Fibroblast of mammary gland (primary cell): Measurements from ENCODE around the gene TPK1.
"Not testable (repeated sequence)": the region's sequence is repeated elsewhere in the genome, so short reads cannot be mapped to it uniquely, and the experiment has no call there.

Experiments used
- DNase-seq: peaks from one replicate; pipeline ENCODE4 v3.0.0-alpha.2; 2010; ENCODE audit warnings: low read depth
- H3K4me3 ChIP-seq: 2 replicates; pipeline ENCODE4 v1.5.1; 2011; ENCODE audit warnings: low read depth, mild to moderate bottlenecking, low read length, moderate library complexity; ENCODE audit not compliant: control insufficient read depth
- TF ChIP-seq, protein P1 (sequence below): conservative IDR thresholded peaks from 2 replicates; pipeline ENCODE4 v1.5.1; 2011; ENCODE audit warnings: low read depth, low read length, inconsistent platforms; ENCODE audit not compliant: control insufficient read depth, insufficient read depth

The TPK1 gene

DNA sequence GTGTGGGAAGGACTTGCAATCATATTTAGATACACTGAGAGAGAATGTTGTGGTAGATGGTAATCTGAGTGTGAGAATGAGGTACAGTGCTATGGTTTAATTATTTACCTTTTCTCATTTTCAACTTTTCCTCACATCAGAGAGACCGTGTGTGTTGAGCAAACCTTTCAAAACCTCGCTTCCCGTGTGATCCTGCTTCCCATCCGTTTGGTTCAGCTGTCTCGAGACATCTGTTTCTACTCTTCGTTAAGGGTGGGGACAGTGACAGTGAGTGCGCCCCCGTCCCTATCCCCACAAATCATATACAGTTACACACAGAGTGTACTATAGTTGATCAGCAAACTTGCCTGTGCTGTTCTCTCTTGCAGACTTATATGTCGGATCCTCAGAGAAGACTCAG is 399.4 kb downstream of the TPK1 start:
- DNase-seq, result no peak
- no peak overlapping the region for H3K4me3 ChIP-seq
- TF ChIP-seq, protein P1, sequence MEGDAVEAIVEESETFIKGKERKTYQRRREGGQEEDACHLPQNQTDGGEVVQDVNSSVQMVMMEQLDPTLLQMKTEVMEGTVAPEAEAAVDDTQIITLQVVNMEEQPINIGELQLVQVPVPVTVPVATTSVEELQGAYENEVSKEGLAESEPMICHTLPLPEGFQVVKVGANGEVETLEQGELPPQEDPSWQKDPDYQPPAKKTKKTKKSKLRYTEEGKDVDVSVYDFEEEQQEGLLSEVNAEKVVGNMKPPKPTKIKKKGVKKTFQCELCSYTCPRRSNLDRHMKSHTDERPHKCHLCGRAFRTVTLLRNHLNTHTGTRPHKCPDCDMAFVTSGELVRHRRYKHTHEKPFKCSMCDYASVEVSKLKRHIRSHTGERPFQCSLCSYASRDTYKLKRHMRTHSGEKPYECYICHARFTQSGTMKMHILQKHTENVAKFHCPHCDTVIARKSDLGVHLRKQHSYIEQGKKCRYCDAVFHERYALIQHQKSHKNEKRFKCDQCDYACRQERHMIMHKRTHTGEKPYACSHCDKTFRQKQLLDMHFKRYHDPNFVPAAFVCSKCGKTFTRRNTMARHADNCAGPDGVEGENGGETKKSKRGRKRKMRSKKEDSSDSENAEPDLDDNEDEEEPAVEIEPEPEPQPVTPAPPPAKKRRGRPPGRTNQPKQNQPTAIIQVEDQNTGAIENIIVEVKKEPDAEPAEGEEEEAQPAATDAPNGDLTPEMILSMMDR, result no peak

DNA sequence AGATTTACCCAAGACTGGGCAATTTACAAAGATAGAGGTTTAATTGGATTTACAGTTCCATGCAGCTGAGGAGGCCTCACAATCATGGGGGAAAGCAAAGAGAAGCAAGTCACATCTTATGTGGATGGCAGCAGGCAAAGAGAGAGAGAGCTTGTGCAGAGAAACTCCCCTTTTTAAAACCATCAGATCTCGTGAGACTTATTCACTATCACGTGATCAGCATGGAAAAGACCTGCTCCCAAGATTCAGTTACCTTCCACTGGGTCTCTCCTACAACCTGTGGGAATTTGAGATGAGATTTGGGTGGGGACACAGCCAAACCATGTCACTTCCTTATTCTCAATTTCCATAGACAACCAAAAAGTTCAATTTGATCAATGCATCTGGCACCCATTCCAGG is 407.4 kb downstream of the TPK1 start:
- TF ChIP-seq, protein P1, result no peak
- H3K4me3 ChIP-seq, result no peak overlapping the region
- no peak for DNase-seq

DNA sequence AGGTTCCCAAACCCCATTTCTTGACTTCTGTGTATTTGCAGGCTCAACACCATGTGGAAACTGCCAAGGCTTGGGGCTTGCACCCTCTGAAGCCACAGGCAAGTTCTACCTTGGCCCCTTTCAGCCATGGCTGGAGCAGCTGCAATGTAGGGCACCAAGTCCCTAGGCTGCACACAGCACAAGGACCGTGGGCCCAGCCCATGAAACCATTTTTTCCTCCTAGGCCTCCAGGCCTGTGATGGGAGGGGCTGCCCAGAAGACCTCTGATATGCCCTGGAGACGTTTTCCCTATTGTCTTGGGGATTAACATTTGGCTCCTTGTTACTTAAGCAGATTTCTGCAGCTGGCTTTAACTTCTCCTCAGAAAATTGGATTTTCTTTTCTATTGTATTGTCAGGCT is 408.3 kb downstream of the TPK1 start:
- DNase-seq, H3K4me3 ChIP-seq: not testable (repeated sequence)

DNA sequence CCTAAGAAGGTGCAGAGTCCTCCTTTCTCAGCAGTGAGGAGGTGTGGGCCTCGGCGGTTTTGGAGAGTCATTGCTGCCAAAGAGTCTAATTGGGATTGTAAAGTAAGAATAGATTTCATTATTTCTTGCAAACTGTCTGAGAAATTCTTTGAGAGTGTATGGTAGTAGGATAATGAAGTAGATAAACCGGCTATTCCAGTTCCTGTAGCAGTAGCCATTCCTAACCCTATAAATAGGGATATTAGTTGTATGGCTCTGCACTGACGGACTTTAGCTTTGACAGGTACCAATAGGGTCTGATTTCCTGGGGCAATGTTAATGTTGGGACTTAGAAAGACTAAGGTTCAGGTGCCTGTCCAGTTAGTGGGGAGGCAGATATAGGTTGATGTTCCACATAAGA is 416.9 kb downstream of the TPK1 start:
- DNase-seq, result not testable (repeated sequence)

DNA sequence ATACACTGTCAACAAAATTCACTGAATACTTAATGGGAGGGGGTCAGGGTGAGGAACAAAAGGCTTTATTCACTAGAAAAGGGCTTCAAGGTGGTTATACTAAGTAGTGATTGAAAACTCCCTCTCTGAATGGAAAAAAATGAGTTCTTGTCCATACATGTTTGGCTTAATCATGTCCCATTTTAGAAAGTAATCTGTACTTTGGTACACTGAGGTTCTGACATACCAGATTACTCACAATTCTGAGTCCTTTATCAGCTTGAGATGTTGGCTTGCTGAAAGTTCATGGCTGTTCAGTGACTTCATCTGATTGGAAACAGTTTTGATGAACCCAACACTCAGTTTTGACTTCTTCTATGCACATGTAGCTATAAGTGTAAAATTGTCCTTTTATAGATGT is 419.5 kb downstream of the TPK1 start:
- no peak for DNase-seq
- H3K4me3 ChIP-seq, result no peak overlapping the region
- TF ChIP-seq, protein P1, result no peak

More for the DNA sequence above, 416.9 kb downstream of the TPK1 start:
- not testable (repeated sequence) for H3K4me3 ChIP-seq

DNA sequence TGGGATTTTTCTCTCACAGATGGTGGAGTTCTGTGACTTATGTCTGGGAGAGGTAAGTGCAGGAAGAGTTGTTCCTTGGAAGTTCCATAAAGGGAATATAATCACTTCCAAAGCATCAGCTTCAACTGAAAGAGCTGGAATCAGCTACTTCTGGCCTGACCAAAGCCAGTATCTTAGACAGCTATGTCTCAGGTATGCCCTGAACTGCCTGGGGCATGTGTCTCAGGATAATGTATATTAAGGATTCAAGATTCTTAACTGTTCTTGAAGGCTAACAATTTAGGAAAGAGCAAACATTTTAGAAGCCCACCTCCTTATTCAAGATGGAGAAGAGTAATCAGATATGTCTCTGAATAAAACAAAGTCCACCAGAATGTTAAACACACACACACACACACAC is 420.0 kb downstream of the TPK1 start:
- TF ChIP-seq, protein P1, result no peak
- DNase-seq, result no peak
- no peak overlapping the region for H3K4me3 ChIP-seq

DNA sequence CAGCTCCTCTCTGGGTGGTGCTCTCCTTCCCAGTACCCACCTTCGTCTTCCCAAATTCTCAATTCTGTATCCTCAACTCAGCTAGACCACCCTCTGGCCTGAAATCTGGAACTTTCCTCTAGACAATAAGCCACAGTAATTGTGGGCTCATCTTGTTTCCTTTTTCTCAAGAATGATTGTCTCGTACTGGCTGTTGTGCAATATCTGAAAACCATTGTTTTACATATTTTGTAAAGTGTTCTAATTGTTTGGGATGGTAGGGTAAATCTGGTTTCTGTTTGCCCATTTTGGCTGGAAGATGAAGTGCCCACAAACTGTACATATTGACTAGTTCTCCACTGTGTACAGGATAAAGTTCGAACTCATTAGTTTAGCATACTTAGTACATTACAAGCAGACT is 421.0 kb downstream of the TPK1 start:
- H3K4me3 ChIP-seq, result no peak overlapping the region
- no peak for DNase-seq
- TF ChIP-seq, protein P1, result no peak

DNA sequence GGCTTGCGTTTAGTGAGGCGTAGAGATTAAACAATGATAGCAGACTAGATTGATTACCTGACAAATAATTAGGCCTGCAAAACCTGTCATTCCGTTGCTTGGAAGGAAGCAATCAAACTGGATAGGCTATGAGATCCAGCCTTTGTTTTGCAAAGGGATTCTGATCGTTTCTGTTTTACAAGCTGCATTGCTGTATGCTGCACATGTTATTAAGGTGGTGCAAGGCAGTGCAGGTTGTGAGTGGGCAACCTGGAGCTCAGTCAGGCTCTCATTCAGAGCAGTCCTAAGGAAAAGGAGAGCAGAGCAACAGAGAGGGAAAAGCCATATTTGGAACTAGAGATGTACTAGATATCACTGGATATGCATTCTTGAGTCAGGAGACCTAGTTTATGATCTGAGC is 425.4 kb downstream of the TPK1 start:
- TF ChIP-seq, protein P1, result no peak
- DNase-seq, result no peak
- no peak overlapping the region for H3K4me3 ChIP-seq
